Head of caudate nucleus (tissue), 42 donors: ENCODE results near the gene LRP5.

Source experiments
- DNase-seq, 42 donors: peaks; one replicate each; pipeline versions ENCODE4 v3.0.0 to v3.0.0-alpha.2; 2020 to 2021; ENCODE audit warnings: mixed read lengths in 7 of 42
- intact Hi-C: fragments of 100-400 bp; cut with DNase I; formaldehyde crosslinking; loops from one replicate; pipeline ENCODE4 v1.15.0; 2022

The LRP5 gene

DNA sequence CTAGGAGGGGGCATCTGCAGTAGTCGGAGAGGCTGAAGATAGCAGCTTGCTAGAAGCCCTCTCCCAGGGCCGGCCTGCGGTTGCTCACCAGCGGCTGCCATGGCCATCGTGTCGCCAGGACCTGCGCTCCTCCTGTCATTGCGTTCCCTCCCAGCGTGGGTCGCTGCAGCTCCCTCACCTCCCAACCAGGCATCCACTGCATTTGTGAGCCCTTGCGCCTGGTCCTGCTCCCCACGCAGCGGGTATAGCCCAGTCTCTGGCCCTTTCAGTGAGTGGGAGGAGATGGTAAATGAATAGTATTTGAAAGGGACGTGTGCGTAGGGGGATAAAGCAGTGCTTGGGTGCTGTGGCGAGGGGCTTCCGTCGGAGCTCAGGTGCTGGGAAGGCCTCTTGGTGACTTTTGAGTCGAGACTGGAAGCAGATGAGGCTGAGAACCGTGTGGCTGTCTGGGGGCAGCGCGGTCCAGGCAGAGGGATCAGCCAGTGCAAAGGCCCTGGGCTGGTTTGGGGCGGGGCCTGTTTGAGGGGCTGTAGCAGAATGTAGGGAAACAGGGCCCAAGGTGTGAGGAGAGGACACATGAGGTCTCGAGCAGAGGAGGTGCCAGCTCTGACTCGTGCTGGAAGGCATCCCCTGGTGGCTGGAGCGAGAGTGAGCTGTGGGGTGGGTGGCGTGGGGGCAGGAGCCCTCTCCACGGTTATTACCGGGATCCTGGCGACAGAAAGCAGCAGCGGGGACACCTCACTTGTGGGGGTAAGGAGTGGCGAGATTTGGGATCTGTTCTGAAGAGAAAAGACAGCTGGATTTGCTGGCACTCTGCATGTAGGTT is 39.3 kb downstream of the LRP5 start:
- DNase-seq: no peak
- intact Hi-C loops: no loop called here

DNA sequence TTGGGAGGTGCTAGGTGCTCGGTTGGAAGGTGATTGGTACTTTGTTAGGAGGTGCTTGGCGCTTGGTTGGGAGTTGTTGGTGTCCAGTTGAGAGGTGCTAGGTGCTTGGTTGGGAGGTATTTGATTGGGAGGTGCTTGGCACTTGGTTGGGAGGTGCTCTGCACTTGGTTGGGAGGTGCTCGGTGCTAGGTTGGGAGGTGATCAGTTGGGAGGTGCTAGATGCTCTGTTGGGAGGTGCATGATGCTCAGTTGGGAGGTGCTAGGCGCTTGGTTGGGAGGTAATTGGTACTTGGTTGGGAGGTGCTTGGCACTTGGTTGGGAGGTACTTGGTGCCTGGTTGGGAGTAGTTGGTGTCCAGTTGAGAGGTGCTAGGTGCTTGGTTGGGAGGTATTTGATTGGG is 40.2 kb downstream of the LRP5 start:
- intact Hi-C loops: no loop called here
- no peak for DNase-seq

DNA sequence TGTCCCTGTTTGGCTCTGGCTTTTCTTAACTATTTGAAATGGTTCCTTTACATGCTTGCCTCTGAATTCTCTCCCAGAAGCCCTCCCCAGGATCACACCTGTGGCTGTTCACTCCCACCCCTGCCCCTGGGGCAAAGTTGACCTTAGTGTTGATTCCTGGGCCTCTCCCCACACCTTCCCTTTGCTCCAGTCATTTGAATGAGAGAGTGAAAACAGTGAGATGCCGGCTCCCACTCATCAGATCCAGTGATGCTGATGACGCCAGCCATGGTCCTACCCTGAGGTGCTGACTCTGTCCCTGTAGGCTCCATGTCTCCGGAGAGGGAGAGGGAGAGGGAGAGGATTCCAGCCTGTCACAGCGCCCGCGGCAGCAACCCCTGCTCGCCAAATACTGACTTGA is 40.7 kb downstream of the LRP5 start:
- intact Hi-C loops: no loop called here

DNA sequence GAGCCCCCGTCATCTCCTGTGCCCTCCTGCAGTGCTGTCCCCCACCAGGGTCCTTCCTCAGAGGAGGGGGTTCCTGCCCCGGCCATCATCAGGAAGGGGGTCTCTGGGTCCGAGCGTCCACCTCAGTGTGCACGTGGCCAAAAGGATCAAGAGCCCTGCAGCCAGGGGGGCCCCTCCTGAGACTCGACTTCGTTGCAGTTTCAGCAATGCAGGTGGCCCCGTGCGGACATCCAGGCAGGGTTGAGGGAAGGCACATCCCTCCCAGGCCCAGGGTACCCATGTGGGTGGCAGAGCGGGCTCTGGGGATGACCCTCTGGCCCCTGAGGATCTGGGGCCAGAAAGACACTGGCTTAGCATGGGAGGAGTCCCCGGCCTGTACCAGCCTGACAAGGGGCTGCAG is 41.3 kb downstream of the LRP5 start:
- no peak for DNase-seq
- intact Hi-C loops: no loop called here

More for the DNA sequence above, 40.7 kb downstream of the LRP5 start:
- no peak for DNase-seq

DNA sequence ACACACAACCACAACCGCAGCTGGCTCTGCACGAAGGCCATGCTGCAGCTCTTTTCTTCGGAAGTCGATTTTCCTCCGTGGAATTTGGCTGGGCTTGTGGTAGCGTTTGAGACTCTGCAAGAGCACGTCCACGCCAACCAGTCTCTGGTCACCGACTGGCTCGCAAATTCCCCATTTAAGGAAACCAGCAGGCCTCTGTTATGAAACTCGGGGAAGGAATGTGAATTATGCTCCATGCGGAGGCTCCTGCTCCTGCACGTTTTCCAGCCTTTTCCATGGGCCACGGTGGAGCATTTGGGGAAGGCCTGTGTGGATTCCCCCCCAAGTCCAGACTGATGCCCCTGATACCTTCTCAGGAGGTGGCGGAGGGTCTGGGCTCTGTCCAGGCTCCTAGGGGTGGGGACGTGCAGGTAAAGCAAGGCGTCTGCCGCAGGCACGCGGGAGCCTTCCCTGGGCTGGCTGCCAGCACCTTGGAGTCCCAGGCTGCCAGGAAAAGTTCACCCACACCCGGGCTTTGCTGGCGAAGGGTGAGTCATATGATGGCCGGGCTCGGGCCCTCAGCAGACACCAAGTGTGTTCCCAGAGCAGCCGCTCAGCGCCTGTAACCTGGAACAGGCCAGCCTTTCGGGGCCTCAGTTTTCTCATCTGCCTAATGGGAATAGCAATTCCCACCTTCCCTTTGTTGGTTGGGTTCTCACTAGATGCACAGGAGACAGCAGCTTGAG is 41.9 kb downstream of the LRP5 start:
- peak in 5 of 42 donors; percentile 32 to 67 (median 46) for DNase-seq
- intact Hi-C loops: no loop called here

DNA sequence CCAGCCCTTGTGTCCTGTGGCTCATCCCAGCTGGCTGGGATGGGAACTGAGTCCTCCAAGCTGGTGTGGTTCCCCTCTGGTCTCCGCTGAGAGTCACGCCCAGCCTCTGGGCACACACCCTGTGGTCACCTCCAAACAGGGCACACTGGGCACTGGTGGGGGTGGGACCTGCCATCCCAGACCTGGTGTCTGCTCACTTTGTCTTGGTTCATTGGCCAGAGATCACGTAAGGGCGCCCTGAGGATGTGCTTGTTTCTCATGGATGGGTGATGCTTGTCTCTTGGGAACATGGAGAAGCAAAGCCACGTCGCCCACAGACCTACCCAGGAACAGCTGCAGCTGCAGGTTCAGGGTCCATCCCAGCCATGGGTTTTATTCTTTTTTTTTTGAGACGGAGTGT is 43.1 kb downstream of the LRP5 start:
- intact Hi-C loops: no loop called here
- no peak for DNase-seq

DNA sequence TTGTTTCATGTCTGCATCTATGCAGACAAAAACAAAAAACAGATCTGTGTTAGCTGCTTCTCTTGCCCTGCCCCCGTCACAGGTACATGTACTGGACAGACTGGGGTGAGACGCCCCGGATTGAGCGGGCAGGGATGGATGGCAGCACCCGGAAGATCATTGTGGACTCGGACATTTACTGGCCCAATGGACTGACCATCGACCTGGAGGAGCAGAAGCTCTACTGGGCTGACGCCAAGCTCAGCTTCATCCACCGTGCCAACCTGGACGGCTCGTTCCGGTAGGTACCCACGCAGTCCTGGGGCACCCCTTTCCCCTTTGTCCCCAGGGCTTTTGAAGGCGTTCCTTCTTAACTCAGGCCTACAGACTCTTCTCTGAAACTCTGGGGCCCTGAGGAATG is 45.2 kb downstream of the LRP5 start:
- intact Hi-C loops: no loop called here
- no peak for DNase-seq

DNA sequence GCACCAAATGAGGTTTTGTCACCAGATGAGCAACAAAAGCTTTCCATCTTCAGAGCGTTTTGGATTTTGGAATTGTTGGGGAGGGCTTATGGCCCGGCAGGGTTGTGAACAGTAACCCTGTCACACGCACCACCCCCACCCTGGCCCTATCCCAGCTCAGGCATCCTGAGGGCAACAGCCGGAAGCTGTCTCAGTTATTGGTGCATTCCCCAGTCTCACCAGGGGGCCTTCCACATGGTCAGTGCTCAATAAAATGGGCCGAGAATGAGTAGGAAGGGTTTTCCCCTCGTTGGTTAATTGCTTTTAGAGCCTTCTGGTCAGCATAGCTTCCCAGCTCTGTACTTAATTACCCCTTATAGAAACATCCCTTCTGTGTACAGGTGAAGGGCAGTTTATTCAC is 46.0 kb downstream of the LRP5 start:
- intact Hi-C loops: no loop called here
- DNase-seq: no peak

DNA sequence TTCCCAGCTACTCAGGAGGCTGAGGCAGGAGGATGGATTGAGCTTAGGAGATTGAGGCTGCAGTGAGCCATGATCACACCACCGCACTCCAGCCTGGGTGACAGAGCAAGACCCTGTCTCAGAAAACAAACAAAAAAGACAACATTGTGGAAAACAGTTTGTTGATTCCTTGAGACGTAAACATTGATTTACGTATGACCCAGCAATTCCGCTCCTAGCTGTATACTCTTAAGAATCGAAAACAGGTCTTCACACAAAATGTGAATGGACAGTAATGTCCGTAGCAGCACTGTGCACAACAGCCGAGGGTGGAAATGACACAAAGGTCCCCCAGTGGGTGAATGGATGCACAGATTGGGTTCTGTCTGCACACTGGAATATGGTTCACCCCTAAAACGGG is 49.3 kb downstream of the LRP5 start:
- intact Hi-C loops: no loop called here
- DNase-seq: no peak

DNA sequence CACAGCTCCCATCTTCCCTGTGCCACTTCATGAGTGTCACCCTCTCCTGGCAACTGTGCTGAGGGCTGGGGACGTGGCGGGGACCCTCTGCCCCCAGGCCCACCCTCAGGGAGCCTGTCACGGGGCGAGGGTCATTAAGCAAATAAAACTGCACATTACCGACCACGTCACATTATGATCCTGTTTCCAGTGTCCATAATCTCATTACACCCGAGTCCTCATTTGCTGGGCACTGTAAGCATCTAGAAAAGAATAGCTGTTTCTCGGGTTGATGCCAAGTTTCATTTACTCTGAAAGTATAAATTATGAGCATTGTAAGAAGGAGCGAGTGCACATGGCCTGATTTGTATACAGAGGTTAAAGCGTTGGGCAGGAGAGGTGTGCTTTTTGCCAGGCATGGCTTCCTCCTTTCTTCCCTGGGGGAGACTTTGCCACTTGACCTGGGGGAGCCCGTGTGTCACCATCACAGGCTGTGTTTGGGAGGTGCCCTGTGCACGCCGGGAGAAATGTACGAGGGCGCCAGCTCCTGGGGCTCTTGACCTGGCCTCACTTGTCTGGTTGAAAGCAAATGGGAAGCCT is 50.5 kb downstream of the LRP5 start:
- no peak for DNase-seq

DNA sequence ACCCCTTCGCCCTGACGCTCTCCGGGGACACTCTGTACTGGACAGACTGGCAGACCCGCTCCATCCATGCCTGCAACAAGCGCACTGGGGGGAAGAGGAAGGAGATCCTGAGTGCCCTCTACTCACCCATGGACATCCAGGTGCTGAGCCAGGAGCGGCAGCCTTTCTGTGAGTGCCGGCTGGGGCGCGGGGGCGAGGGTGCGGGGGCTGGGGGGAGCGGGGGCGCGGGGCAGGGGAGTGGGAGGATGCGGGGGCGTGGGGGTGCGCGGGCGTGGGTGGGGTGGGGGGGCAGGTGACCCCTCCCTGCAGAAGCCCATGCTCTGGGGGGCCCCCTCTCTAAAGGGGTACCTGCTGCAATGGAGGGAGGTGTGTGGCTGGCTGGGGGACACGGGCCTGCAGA is 51.4 kb downstream of the LRP5 start:
- intact Hi-C loops: no loop called here
- no peak for DNase-seq

More for the DNA sequence above, 50.5 kb downstream of the LRP5 start:
- intact Hi-C loops: no loop called here

DNA sequence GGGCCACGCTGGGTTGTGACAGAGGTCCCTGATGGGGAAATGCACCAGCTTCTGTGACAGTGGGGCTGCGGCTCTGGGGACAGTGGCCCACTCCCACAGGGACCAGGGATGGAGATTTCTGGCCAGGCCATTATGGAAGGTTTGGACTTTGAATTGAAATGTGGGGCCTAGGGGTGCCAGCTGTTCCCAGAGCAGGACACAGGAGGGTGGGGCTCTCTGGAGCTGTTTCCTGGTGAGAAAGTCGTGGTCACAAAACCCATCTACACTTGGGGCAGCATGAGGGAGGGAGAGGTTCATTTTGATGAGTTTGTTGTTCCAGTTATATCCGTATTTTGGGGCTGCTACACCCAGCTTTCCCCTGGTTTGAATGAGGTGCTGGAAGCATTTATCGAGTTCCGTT is 52.2 kb downstream of the LRP5 start:
- no peak for DNase-seq
- intact Hi-C loops: no loop called here

DNA sequence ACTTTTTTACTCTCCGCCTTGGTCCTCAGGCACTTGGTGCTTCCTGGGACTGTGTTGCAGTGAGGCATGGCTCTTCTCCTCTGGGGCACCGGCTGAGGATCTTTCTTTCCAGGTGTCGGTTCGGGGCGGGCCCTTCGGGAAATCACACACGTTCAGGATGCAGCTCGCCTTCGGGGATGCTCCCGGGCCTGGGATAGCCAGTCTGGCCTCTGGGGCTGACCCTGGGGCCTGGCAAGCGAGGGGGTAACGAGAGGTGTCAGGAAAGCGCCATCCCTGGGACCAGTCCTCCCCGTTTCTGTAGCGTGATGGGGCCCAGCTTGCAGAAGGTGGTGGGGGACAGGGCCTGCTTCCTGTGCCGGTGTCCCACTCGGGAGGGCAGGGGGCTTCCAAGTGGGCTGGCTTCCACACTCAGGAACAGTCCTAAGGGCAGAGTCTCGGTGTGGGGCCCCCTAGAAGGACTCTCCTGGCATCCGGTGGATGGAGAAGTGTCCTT is 53.6 kb downstream of the LRP5 start:
- no peak for DNase-seq
- intact Hi-C loops: no loop called here

DNA sequence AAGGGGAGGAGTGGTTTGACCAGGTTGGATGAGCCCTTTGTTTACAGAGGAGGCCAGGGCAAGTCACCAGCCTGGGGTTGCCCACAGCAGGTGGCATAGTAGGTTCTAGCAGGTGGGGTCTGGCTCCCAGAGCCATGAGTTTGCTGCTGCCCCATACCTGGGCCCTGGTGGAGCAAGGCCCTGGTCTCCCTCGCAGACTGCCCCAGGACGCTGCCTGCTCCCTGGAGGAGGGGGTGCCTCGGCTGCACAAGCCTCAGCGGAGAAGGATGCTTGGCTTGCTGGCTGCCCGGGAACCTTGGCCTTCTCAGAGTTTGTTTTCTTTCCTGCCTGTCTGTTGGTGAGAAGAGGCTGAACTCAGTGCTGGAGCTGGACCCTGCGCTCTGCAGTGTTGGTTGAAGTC is 54.9 kb downstream of the LRP5 start:
- no peak for DNase-seq
- intact Hi-C loops: no loop called here

DNA sequence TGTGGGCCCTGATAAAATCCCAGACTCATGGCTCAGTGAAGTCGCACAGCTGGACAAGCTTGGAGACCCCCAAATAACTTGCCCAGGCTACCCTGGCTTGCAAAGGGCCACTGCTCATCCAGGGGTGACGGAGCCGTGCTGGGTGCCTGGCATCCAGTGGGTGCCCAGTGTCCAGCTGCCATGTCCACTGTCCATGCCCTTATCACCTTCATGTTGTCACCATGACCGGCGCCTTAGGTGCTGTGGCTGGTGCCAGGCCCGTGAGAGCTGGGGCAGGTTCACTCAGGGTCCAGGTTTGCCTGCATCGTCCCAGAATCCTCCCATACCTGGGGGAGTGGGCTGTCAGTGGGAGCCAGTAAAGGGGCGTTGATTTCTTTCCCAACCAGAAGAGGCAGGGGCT is 57.4 kb downstream of the LRP5 start:
- intact Hi-C loops: loop anchor here (10.0 kb wide), 1 partner anchor 55 kb away; the partner anchor contains the start of gene LRP5
- no peak for DNase-seq

DNA sequence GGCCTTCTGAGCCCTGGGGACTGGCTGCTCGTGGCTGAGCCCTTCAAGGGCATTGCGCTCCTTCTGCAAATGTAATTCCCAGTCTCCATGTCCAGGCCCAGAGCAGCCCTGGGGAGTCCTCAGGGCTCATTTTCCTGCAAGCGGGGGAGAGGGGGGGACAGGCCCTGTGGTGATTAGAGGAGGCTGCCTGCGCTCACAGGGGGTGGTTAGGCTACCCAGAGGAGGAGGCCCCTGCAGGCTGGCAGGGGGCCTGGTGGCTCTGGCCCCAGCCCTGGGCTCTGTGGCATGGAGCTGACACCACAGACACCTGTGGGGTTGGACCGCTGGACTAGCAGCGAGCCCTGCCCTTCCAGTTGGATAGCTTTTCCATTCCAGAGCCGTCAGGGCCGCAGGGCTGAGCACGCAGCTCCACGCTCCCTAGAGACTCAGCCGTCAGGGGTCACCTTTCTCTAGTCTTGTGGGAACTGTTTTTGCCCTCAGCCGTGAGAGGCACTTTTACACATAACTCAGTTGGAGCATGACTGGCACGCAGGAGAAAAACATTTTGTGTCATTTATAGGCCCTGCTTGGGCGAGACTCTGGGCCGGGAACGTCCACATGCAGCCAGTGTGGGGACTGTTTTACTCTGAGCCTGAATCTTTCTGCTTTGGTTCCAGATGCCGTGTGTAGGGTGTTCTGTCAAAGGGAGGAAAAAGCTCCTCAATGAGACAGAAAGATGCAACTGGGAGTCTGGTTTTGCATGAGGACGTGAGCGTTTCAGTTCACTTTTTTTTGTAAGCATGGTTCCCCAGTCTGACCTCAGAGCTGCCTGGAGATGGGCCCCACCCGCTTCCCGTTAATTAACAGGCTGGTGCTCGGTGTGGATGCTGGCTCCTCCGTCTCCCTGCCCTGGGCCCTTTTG is 58.1 kb downstream of the LRP5 start:
- intact Hi-C loops: loop anchor here (10.0 kb wide), 1 partner anchor 56 kb away; the partner anchor contains the start of gene LRP5
- peak in 4 of 42 donors; percentile 17 to 34 (median 30) for DNase-seq

DNA sequence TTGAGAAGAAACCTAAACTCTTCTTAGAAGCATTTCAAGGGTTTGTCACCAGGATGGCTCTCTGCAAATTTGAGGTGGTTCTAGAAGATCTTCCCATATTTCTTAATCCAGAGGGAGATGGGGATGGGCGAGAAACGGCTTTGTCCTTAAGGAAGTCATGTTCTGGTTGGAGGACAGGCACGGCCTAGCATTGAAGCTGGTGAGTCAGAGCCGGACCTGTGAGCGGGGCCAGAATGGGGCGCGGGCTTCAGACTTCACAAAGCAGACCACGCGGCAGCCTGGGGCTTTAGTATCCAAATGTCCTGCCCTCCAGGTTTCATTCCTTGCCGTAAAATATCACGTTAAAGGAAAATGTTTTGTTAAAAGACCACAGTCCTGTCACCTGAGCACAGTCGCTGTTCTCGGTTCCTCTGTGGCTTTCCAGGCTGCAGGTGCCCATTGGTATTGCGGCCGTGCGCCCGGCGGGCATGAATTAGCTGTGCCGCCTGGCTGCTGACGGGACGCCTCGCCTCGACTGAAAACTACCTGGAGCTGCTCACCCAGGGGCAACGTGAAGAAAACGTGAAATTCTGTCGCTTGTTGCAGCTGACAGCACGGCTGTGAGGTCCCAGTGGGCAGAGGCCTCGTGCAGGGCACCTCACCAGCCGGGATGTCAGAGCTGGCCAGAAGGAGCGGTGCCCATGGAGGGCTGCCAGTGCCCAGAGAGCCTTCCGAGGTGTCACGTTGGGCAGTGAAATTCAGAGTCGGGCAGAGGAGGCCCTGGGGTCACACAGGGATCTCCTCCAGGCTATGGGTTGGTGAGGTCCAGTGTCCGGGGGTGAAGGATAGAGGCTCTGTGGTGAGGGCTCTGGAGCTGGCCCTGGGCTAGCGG is 59.0 kb downstream of the LRP5 start:
- intact Hi-C loops: loop anchor here (10.0 kb wide), 1 partner anchor 57 kb away; the partner anchor contains the start of gene LRP5
- peak in 4 of 42 donors; percentile 7 to 52 (median 36) for DNase-seq

DNA sequence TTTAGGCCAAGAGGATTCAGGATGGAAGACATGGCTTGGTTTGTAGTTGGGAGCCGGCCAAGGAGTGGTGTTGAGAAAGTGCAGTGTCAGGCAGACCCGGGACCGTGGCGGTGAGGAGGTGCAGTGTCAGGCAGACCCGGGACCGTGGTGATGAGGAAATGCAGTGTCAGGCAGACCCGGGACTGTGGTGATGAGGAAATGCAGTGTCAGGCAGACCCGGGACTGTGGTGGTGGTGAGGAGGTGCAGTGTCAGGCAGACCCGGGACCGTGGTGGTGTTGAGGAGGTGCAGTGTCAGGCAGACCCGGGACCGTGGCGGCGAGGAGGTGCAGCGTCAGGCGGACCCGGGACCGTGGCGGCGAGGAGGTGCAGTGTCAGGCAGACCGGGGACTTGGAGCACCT is 59.7 kb downstream of the LRP5 start:
- peak in 1 of 42 donors; percentile 53 for DNase-seq
- intact Hi-C loops: loop anchor here (10.0 kb wide), 1 partner anchor 57 kb away; the partner anchor contains the start of gene LRP5
